ENCODE results near the gene ERFE. TPM values are rescaled to one million over a fixed set of nuclear protein-coding genes. Genes with fewer than 3 reads are reported as not detected.

Gene ERFE
- total RNA-seq, 1 experiment from 2014 or later = 4.5 TPM

DNA sequence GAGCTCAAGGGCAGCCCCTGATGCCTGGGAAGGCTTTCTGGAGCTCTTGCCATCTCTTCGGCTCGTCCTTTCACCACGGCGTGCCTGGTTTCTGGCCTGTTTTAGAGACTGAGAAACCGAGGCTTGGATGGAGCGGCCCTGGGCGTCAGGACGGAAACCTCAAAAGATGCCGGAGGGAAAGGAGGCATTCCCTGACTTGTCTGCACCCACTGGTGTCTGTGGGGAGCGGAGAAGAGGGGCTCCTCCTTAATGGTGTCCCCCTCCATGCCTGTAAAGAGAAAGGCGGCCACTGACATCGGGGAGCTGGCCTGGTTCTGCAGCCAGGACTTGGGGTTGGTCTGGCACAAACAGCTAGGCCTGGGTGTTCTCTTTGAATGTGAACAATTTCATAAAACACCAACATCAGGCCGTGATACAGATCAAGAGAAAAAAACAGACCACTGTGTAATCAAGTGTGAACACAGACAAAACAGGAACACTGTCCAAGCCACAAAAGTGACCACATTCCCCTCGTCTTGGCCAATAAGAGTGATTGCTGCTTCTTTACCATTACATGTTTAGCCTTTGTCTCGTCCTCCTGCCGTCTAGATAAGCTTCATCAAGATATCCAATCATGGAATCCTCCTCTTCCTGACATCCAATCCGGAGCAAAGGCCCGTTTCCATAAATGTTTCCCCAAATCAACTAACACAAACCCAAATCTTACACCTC is 45.4 kb downstream of the ERFE start:
- no peak for DNase-seq (ENCODE audit: low spot score)

DNA sequence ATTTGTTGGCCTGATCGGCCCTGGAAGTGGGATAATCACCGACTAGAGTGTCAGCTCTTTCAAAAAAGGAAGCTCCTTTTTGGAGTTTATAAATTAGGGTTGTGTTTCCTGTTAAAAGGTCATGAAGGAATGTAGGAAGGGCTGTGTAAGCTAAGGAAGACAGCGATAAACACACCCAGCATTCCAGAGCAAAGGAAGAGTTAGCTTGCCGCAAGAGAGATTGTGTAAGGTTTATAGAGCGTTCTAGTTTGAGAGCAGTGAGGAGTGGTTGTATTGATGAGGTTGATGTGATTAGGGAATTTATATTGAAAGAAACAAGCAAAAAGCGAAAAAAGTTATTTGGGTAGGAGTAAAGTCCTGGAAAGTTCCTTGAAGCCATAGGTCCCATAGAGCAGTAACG is 48.2 kb downstream of the ERFE start:
- DNase-seq (ENCODE audit: low spot score) = no peak

DNA sequence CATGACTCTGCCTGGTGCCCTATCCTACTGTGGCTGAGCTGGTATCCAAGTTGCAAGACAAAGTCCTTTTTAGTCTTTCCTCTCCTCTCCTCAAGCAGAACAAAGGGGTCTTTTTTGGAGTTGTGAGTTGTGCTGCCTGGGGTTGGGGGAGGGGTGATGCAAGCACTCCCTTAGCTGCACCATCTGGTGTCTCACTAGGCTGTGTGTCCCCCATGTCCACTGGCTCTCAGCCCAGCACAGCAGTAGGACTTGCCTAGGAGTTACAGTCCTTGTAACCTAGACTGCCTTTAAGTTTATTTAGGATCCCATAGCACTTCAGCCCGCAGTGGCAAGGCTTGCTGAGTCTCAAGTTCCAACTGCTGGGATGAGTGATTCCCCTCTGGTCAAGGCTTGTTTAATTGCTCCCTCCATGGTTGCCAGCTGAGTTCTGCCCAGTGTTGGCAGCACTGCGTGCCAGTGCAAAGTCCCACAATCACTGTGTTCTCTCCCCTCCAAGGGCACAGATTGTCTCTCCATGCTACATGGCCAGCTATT is 57.9 kb downstream of the ERFE start:
- no peak for DNase-seq (ENCODE audit: low spot score)

Other genes starting within 250 kb of the ERFE start
- gene UBE2F, start 192.0 kb upstream of the ERFE start, total RNA-seq (2014; rRNA removed; shearing (Covaris generic)) = 35.7 and 40.1 TPM in 2 replicates
- 41.6 and 45.6 TPM in 2 replicates for gene SCLY, start 98.0 kb upstream of the ERFE start, total RNA-seq (2014; rRNA removed; shearing (Covaris generic))
- not detected in 2 replicates for gene ESPNL, start 58.6 kb upstream of the ERFE start, total RNA-seq (2014; rRNA removed; shearing (Covaris generic))
- gene KLHL30, start 20.3 kb upstream of the ERFE start, total RNA-seq (2014; rRNA removed; shearing (Covaris generic)) = 1.1 and 1.7 TPM in 2 replicates
- gene ILKAP, start 44.7 kb downstream of the ERFE start, total RNA-seq (2014; rRNA removed; shearing (Covaris generic)) = 27.5 and 28.1 TPM in 2 replicates
- 113 and 134 TPM in 2 replicates for gene HES6, start 81.1 kb downstream of the ERFE start, total RNA-seq (2014; rRNA removed; shearing (Covaris generic))
- gene PER2, start 129.6 kb downstream of the ERFE start, total RNA-seq (2014; rRNA removed; shearing (Covaris generic)) = 26.6 and 28.3 TPM in 2 replicates
- 2.4 and 3.6 TPM in 2 replicates for gene TRAF3IP1, start 161.5 kb downstream of the ERFE start, total RNA-seq (2014; rRNA removed; shearing (Covaris generic))

All from HT-29 (cell line).